H1 (cell line): ENCODE data around the gene PIGT. TPM values are rescaled to one million over a fixed set of nuclear protein-coding genes. Genes with fewer than 3 reads are reported as not detected.

Experiments
- POLR2A ChIP-seq, 2 experiments: IDR thresholded peaks; 1 replicate in 1 of 2; 2 replicates in 1 of 2; pipeline ENCODE4 v1.6.1; 2011; ENCODE audit warnings: low read depth in 2 of 2, low read length in 2 of 2, mild to moderate bottlenecking in 2 of 2; ENCODE audit errors: control extremely low read depth in 1 of 2
- RAD21 ChIP-seq, 2 experiments: IDR thresholded peaks in 1 of 2; conservative IDR thresholded peaks in 1 of 2; 2 replicates each; pipeline ENCODE4 v1.6.1; 2011; ENCODE audit warnings: low read depth in 2 of 2, low read length in 2 of 2, improper control_type of control experiment in 1 of 2, inconsistent platforms in 1 of 2, mild to moderate bottlenecking in 1 of 2, moderate library complexity in 1 of 2
- polyA plus RNA-seq, 7 experiments: library from polyadenylated mRNA; depleted of rRNA in 3 of 7; stranded (reverse) in 5 of 7; unstranded in 2 of 7; fragments of >200 nt in 5 of 7; fragments of 200-250 nt in 2 of 7; gene quantifications; 1 replicate in 5 of 7; 2 replicates in 1 of 7; 4 replicates in 1 of 7; pipeline versions ENCODE4 v1.2.1 to v1.2.3, GENCODE V29; 2011 to 2013; ENCODE audit warnings: missing spikeins in 2 of 7, mixed read lengths in 2 of 7
- total RNA-seq: library from RNA; stranded (reverse); fragmentation: NEBNext Ultra II Directional; extraction: Animal tissue kit (Norgen Biotek cat#: 25700); gene quantifications from 2 replicates; pipeline ENCODE4 v1.2.1, GENCODE V29; 2021
- TF ChIP-seq, protein P1 (sequence below): IDR thresholded peaks from 2 replicates; pipeline ENCODE4 v1.6.1; 2012; ENCODE audit warnings: inconsistent platforms

Gene PIGT
- total and polyA plus RNA-seq, 2 of the 8 experiments (the other 6 are each of a cell fraction or from before 2014, with no cell fraction given) = 66.0 to 89.7 TPM

GRCh38 chr20:45470262-45470931 lies 54.5 kb downstream of the PIGT start (continued):
- TF ChIP-seq, protein P1, sequence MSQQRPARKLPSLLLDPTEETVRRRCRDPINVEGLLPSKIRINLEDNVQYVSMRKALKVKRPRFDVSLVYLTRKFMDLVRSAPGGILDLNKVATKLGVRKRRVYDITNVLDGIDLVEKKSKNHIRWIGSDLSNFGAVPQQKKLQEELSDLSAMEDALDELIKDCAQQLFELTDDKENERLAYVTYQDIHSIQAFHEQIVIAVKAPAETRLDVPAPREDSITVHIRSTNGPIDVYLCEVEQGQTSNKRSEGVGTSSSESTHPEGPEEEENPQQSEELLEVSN = peak; percentile 20; the same call in 1 of the 2 replicates
- TF ChIP-seq RAD21 (IDR thresholded peaks at IDR 0.05 in 1 of 2, conservative IDR thresholded peaks at IDR 0.05 in 1 of 2; ENCODE audit: low read depth in 2 of 2, low read length in 2 of 2) = no peak
- peak in 1 of 2 experiments; percentile 67; a peak in 1 of 3 replicates for TF ChIP-seq POLR2A (IDR thresholded peaks at IDR 0.05; ENCODE audit: control extremely low read depth in 1 of 2, low read depth in 2 of 2, low read length in 2 of 2)
